ENCODE measurements around the gene ZSCAN5C. TPM values are rescaled to one million over a fixed set of nuclear protein-coding genes. Genes with fewer than 3 reads are reported as not detected.

ZSCAN5C gene, protein sequence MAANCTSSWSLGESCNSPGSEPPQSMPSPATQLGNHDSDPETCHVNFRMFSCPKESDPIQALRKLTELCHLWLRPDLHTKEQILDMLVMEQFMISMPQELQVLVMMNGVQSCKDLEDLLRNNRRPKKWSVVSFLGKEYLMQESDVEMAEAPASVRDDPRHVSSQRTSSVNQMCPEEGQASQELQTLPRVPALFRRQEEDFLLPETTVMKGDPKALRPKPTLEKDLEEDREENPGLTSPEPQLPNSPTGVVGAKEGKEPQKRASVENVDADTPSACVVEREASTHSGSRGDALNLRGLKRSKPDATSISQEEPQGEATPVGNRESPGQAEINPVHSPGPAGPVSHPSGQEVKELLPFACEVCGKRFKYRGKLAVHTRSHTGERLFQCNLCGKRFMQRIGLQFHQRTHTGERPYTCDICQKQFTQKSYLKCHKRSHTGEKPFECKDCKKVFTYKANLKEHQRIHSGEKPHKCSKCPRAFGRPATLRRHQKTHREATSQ
- total RNA-seq, result not detected

DNA sequence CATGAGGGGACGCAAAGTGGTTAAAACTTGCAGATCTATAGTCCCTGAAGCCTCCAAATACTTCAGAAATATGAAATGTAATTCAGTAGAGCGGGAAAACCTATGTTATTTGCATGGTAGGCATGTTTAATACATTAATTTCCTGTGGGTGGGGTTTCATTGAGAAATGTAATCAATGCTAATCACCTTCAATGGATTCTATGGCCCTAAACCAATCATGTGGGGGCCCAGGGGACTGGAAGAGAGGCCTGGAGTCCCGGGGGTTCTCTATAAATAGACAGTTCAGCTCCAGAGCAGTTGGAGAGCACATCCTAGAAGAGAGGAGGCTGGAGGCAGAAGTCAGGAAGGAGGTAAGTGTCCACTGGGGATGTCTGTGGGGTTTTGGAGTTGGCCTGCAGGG lies at the start of gene ZSCAN5C:
TSS of gene ZSCAN5C (plus strand) at position 301 of the 400 bp plus-strand sequence. CDS start 3,641 bp downstream, outside the sequence.

DNA sequence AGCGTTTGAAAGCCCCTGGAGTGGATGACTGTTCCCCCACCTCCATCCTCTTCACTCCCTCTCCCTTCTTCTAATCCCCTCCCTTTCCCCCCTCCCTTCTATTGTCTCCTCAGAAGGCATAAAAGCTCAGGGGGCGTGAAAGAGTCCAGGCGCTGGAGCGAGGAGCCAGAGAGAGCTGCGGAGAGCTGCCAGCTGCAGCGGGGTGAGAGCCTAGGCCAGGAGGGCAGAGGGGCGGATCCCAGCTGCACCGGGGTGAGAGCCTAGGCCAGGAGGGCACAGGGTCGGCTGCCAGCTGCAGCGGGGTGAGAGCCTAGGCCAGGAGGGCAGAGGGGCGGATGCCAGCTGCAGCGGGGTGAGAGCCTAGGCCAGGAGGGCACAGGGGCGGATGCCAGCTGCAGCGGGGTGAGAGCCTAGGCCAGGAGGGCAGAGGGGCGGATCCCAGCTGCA lies 26.2 kb upstream of the ZSCAN5C start, which contains the start of gene GALP:
TSS of gene GALP (plus strand) at position 148 of the 447 bp plus-strand sequence. CDS start 1,101 bp downstream, outside the sequence.

DNA sequence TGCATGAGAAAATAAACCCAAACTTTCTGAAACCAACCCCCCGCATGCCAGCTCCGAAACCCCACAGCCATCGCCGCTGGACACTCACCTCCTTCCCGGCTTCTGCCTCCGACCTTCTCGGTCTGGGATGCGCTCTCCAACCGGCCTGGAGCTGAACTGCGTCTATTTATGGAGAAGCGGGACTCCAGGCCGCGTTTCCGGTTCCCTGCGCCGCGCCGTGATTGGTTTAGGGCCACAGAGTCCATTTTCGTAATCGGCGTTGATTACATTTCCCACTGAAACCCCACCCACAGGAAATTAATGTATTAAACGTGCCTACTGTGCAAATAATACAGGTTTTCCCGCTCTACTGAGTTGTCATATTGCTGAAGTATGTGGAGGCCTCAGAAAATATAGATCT lies 4.4 kb upstream of the ZSCAN5C start, which contains the start of gene ZSCAN5B:
TSS of gene ZSCAN5B (minus strand) at position 138 of the 400 bp plus-strand sequence. CDS start 4,731 bp downstream, outside the sequence.

Other genes starting within 250 kb of the ZSCAN5C start
- gene NLRP5, start 215.5 kb upstream of the ZSCAN5C start, total RNA-seq, result not detected
- gene ZNF787, start 81.0 kb upstream of the ZSCAN5C start, total RNA-seq, result 14.4 TPM
- gene ZNF444, start 61.0 kb upstream of the ZSCAN5C start, total RNA-seq, result 13.5 TPM
- not detected for gene GALP, start 26.3 kb upstream of the ZSCAN5C start, total RNA-seq
- gene ZSCAN5B, start 4.5 kb upstream of the ZSCAN5C start, total RNA-seq, result not detected
- gene EDDM13, start 70.5 kb downstream of the ZSCAN5C start, total RNA-seq, result not detected
- gene ZSCAN5A, start 112.6 kb downstream of the ZSCAN5C start, total RNA-seq, result 10.0 TPM
- 8.8 TPM for gene ZNF582, start 191.3 kb downstream of the ZSCAN5C start, total RNA-seq
- 71.7 TPM for gene ZNF583, start 202.1 kb downstream of the ZSCAN5C start, total RNA-seq